GM12801 (cell line): ENCODE results near the gene PSMA5.

Experiments
- CTCF ChIP-seq: IDR thresholded peaks from one replicate; pipeline ENCODE4 v1.5.1; 2011; ENCODE audit warnings: control low read depth; ENCODE audit not compliant: insufficient read length; ENCODE audit errors: extremely low read depth

The PSMA5 gene

GRCh38 chr1:109367626-109368025 is 58.6 kb downstream of the PSMA5 start:
- no peak for TF ChIP-seq CTCF

GRCh38 chr1:109365642-109366204 is 60.5 kb downstream of the PSMA5 start:
- TF ChIP-seq CTCF, result no peak

- TF ChIP-seq CTCF, result no peak
Observed at GRCh38 chr1:109361649-109362048, 64.6 kb downstream of the PSMA5 start.

GRCh38 chr1:109361069-109361468 is 65.2 kb downstream of the PSMA5 start:
- no peak for TF ChIP-seq CTCF

- no peak for TF ChIP-seq CTCF
Observed at GRCh38 chr1:109357616-109358015, 68.6 kb downstream of the PSMA5 start.

- TF ChIP-seq CTCF, result no peak
Observed at GRCh38 chr1:109356915-109357314, 69.3 kb downstream of the PSMA5 start.

- TF ChIP-seq CTCF, result no peak
Observed at GRCh38 chr1:109356505-109356904, 69.7 kb downstream of the PSMA5 start.
